RWPE2 (cell line): ENCODE data around the gene KCNAB1.
A peak's percentile ranks its signal among the peaks of the same experiment; 100 is the strongest.

ENCODE experiments used
- ATAC-seq: fragments of 200-7000 bp; cut with Tn5 transposase; 3 replicates; pipeline ENCODE4 v1.9.1; 2021; ENCODE audit warnings: low read depth
- DNase-seq: peaks from one replicate; pipeline ENCODE4 v3.0.0-alpha.2; 2020; ENCODE audit warnings: low spot score
- H3K27ac ChIP-seq: fragments of 450-650 bp; 2 replicates; pipeline ENCODE4 v1.5.1; 2017; ENCODE audit warnings: mild to moderate bottlenecking; ENCODE audit not compliant: poor library complexity, severe bottlenecking
- H3K27me3 ChIP-seq: fragments of 250-450 bp; sonication (Bioruptor Pico); 2 replicates; pipeline ENCODE4 v1.5.1; 2021; ENCODE audit warnings: mild to moderate bottlenecking, moderate library complexity; ENCODE audit not compliant: insufficient read depth, poor library complexity, severe bottlenecking
- H3K36me3 ChIP-seq: fragments of 250-450 bp; sonication (Bioruptor Pico); 2 replicates; pipeline ENCODE4 v1.5.1; 2020; ENCODE audit warnings: low read depth, mild to moderate bottlenecking, moderate library complexity
- H3K4me1 ChIP-seq: fragments of 250-450 bp; sonication (Bioruptor Pico); 2 replicates; pipeline ENCODE4 v1.5.1; 2021; ENCODE audit warnings: mild to moderate bottlenecking, moderate library complexity; ENCODE audit not compliant: insufficient read depth, poor library complexity, severe bottlenecking
- H3K4me3 ChIP-seq: fragments of 250-450 bp; sonication (Bioruptor Pico); 2 replicates; pipeline ENCODE4 v1.5.1; 2021; ENCODE audit warnings: mild to moderate bottlenecking, moderate library complexity; ENCODE audit not compliant: severe bottlenecking
- H3K9me3 ChIP-seq: fragments of 250-450 bp; sonication (Bioruptor Pico); 2 replicates; pipeline ENCODE4 v1.5.1; 2021; ENCODE audit warnings: mild to moderate bottlenecking, moderate library complexity; ENCODE audit not compliant: severe bottlenecking
- CTCF ChIP-seq: fragments of 450-650 bp; IDR thresholded peaks from one replicate; pipeline ENCODE4 v1.5.1; 2017; ENCODE audit warnings: mild to moderate bottlenecking, moderate library complexity; ENCODE audit not compliant: poor library complexity, severe bottlenecking

The KCNAB1 gene

GRCh38 chr3:156542101-156543042 lies 422.0 kb downstream of the KCNAB1 start:
- no peak for ATAC-seq
- Histone ChIP-seq H3K27ac (peak overlapping the region; percentile 4), H3K36me3 (peaks cover 100% of the 10 kb centered on the region), H3K27me3 (no peaks in the 10 kb centered on the region), H3K4me1 (peaks cover 8% of the 10 kb centered on the region), H3K4me3 (no peak overlapping the region), H3K9me3 (no peaks in the 10 kb centered on the region)
- no peak for TF ChIP-seq CTCF
- DNase-seq = no peak

- H3K27ac ChIP-seq = peak overlapping the region; percentile 4
- peaks cover 15% of the 10 kb centered on the region for H3K4me1 ChIP-seq
- no peaks in the 10 kb centered on the region for H3K9me3 ChIP-seq
- H3K36me3 ChIP-seq = peaks cover 100% of the 10 kb centered on the region
- DNase-seq = no peak
- no peak for ATAC-seq
- H3K4me3 ChIP-seq = no peak overlapping the region
- TF ChIP-seq CTCF = no peak
- no peaks in the 10 kb centered on the region for H3K27me3 ChIP-seq
Observed at GRCh38 chr3:156543043-156543555, 422.7 kb downstream of the KCNAB1 start.

- H3K27ac ChIP-seq = peak overlapping the region; percentile 93
- no peaks in the 10 kb centered on the region for H3K9me3 ChIP-seq
- H3K27me3 ChIP-seq = no peaks in the 10 kb centered on the region
- no peak overlapping the region for H3K4me3 ChIP-seq
- peak; percentile 62; the same call in 2 of the 3 replicates for ATAC-seq
- DNase-seq = no peak
- TF ChIP-seq CTCF = no peak
- H3K36me3 ChIP-seq = peaks cover 100% of the 10 kb centered on the region
- peaks cover 61% of the 10 kb centered on the region for H3K4me1 ChIP-seq
Observed at GRCh38 chr3:156547637-156548036, 427.3 kb downstream of the KCNAB1 start.

GRCh38 chr3:156548041-156548687 lies 427.8 kb downstream of the KCNAB1 start:
- ATAC-seq = no peak
- Histone ChIP-seq H3K36me3 (peaks cover 99% of the 10 kb centered on the region), H3K9me3 (no peaks in the 10 kb centered on the region), H3K4me1 (peaks cover 63% of the 10 kb centered on the region), H3K27me3 (no peaks in the 10 kb centered on the region), H3K4me3 (no peak overlapping the region), H3K27ac (peak overlapping the region; percentile 93)
- no peak for TF ChIP-seq CTCF
- DNase-seq = no peak
